H54 (cell line): Measurements from ENCODE around the gene PDE11A.

Source experiments
- DNase-seq: peaks from one replicate; pipeline ENCODE4 v3.0.0; 2011; ENCODE audit warnings: low spot score, mixed read lengths; ENCODE audit not compliant: insufficient read length
- FAIRE-seq: peaks from 3 replicates; lab custom pipeline; 2011; peaks lifted over from hg19 to GRCh38; lab: Jason Lieb, UNC
- POLR2A ChIP-seq: IDR thresholded peaks from 2 replicates; pipeline ENCODE4 v1.6.1; 2011; ENCODE audit warnings: low read depth, mild to moderate bottlenecking, low read length

The PDE11A gene

DNA sequence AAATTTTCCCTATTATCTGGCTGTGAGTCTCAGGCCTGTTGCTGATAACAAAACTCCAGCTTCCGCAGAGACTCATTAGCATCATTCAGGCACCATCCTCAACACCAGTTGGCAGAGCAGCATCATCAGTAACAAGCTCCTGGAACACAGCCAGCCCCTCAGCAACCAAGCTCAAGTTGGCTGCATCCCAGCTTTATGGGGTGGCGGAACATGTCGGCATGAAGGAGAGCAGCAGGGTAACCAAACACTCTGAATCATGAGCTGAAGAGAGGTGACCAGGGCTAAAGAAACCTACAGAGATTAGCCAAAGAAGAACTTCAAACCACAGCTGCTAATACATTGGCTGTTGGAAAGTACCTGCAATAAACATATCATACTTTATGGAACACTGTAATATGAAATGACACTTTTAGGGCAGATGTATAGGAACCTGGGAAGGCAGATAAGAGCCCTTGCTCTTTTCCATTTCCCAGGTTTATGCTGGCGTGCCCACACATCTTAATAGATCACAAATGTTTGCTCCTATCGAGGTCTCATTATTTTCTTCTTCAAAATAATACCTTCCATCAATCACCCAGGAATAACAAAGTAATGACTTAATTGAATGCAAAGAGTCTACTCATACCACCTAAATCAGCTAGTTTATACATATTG lies 63.8 kb downstream of the PDE11A start:
- TF ChIP-seq POLR2A: no peak
- no peak for DNase-seq
- FAIRE-seq: no peak

DNA sequence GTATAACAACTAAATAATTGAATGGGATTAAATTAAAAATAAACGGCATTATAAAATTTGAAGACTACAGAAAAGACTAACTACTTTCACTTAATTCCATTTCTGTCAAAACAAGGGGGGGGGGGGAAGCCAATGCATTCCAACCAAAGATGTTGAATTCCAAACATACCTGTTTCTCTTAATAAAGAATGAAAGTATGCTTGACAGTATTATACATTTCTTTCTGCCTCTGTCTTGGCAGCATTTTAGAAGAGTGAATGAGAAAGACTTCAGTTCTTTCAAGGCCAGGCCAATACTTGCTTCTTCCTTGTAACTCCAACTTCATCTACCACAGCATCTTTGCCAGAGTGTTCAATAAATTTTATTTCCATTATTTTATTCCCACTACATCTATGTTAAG lies 65.9 kb downstream of the PDE11A start:
- no peak for TF ChIP-seq POLR2A
- no peak for FAIRE-seq
- no peak for DNase-seq

DNA sequence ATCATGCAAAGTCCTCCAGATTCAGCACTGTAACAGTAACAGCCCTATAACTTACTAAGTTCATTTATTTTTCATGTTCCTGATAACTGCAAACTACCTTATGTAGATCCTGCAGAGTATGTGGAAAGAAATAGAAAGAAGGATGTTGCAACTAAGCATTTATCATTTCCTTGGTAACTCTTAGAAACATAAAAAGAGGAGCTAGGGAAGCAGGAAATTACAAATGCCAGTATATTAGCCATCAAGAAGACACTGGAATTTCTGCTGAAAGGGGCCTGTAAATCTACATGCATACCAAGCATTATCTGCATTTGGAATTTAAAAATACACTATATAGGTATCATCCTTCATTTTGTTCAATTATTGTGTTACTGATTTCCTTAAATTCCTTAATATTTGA lies 66.8 kb downstream of the PDE11A start:
- no peak for TF ChIP-seq POLR2A
- DNase-seq (no peak), FAIRE-seq (no peak)

DNA sequence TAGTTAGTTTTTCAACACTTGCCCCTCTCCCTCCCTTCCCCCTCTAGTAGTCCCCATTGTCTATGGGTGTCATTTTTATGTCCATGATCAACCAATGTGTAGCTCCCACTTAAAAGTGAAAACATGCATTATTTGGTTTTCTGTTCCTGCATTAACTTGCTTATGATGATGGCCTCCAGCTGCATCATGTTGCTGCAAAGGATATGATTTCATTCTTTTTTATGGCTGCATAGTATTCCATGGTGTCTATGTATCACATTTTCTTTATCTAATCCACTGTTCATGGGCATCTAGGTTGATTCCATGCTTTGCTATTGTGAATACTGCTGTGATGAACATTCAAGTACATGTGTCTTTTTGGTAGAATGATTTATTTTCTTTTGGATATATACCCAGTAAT lies 70.5 kb downstream of the PDE11A start:
- FAIRE-seq (no peak), DNase-seq (no peak)
- TF ChIP-seq POLR2A: no peak

DNA sequence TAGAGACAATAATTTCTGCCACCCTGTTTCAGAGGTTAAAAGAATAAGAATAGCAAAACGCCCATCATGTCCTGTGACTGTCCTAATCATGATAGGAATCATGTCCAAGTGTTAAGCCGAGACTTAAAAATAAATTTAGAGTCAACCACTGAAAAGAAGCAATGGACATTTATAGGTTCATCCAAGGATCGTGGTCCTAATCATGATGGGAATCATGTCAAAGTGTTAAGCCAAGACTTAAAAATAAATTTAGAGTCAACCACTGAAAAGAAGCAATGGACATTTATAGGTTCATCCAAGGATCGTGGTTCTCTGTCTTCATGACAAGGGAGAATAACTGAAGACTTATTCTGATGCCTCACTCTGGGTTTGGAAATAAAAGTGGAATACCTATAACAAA lies 73.6 kb downstream of the PDE11A start:
- DNase-seq (no peak), FAIRE-seq (no peak)
- TF ChIP-seq POLR2A: no peak

DNA sequence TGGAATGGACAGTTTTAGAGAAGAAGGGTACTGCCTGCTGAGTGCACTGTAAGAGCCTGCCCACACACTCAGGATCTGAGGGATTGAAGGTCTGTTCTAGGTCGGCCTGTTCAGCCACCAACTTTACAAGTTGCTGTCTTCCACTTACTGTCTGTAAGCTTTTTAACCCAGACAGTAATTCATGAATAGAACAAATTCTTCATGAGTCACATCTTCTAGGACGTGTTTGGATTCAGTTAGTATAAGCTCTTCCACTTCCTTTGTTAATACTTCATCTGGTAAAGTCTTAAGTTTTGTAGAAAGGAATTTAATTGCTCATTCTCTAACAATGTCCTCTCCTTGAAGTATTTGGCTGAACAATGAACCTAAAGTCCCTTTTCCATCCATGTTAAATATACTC lies 74.6 kb downstream of the PDE11A start:
- no peak for FAIRE-seq
- no peak for DNase-seq
- TF ChIP-seq POLR2A: no peak

DNA sequence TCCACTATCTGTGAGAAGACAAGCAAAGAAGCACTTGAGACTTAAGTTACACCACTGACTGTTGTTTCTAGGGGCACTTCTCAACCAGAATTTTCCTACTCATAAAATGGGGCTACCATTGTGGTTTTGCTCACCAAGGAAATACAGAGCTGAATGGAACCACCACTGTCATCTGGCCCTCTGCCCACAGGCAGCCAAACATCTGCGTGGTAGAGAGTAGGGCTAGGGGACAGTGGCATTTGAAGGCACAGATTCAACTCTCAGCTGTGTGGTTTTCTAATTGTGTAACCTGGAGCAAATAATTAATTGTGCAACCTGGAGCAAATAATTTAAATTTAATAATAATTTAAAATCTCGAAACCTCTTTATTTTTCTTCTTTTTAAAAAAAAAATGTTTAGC lies 79.6 kb downstream of the PDE11A start:
- FAIRE-seq (no peak), DNase-seq (no peak)
- TF ChIP-seq POLR2A: no peak

DNA sequence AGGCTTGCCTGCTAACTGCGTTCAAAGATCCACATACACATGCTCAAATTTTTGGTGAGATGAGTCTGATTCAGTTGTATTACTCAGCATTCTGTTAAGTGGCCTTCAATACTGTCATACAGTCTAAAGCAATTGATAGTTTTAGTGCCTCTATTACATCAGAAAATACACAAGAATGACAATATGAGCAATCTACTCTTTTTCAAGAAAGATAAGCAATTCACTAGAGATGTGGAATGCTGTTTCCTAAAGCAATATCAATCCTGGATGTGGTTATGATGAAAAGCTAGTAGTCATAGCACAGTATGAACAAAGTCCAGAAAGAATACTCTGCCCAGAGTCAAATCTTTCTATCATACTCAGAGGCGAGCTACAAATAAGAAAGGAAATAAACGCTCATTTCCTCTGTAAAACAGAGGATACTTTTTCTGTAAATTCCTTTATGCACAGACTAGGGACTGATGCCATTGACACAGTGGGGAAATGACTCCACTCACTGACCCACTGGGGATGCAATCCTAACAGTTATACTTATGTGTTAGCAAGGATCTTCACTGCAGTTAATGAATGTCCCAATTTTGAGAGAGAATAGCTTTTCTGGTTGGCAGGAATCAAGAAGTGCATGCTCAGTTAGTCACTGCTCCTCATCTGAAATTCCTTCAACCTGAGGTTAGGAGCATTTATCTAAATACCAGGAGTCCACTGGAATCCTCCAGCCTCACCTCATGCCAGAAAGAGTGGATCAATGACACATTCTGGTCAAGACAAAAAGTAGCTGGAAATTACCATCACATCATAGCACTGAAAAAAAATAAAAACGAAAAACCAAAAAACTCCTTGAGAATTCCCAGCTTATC lies 83.3 kb downstream of the PDE11A start:
- DNase-seq (no peak), FAIRE-seq (no peak)
- no peak for TF ChIP-seq POLR2A

DNA sequence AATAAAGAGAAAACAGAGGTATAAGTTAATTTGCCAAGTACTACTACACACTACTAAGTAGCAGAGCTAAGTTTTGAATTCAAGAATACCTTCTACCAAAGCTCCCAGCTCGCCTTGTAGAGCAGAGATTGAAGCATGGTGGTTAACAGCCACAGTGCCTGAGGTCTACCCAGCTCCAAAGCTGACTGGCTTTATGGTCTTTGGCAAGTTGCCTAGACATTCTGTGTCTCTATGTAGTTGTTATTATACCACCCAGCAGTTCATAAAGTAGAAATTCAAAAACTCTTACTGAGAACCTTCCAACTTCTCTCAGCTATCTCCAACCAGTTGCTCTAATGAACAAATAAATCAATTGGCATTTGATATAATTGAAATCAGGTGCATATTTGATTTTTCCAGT lies 87.8 kb downstream of the PDE11A start:
- FAIRE-seq (no peak), DNase-seq (no peak)
- no peak for TF ChIP-seq POLR2A

DNA sequence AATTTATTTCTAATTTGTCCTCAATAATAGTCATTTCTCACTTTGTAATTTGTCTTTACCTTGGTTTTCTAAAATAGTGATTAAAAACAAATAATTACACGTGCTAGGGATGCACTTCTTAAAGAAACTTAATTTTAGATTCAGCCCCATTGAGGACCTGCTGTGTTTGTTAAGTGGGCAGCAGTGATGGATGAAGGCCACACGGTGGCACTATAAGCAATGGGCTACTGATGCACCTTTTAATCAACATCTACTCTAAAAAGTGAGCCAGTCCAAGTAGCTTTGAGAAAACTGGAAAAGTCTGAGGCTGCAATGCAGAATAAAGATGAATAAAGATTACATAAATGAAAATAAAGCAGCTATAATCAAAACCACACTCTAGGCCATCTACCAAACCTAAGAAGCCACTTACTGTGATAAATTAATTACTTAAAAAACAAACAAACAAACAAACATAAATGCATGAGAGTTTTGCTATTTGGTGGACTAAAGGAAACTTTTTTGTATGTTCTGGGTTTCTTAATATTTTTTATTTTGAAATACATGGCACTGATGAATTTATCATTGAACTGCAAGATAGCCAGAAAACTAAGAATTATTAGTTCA lies 89.3 kb downstream of the PDE11A start:
- TF ChIP-seq POLR2A: no peak
- DNase-seq (peak; percentile 21), FAIRE-seq (peak; percentile 88)

DNA sequence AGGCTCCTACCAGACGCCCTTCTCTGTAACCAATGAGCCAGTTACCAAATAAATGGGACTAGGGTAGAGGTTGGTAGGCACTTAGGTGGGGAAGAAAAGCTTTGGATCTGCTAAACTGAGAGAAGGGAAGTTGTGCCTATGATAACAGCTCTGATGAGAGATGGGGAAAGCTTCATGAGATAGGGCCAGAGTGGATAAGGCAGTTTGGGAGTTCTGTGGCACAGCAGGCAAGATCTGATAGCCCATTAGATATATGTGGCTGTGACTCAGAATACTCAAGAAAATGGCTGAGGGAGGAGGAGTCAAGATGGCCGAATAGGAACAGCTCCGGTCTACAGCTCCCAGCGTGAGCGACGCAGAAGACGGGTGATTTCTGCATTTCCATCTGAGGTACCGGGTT lies 99.8 kb downstream of the PDE11A start:
- DNase-seq (no peak), FAIRE-seq (no peak)
- no peak for TF ChIP-seq POLR2A

DNA sequence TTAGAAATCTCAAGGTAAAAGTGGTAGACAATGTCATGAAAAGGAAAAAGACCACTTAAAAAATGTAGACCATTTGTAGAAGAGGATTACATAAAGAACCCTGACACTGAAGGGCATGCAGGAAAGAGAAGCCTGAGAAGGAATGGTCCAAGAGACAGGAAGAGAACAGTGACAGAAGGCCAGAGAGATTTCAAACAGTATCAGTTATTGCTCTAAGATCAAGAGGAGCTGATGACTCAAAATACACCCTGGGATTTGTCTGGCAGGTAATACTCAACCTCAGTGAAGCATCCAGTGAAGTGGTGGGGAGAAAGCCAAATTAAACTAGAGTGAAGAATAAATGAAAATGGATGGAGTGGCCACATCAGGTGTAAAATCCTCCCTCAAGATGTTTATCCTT lies 100.5 kb downstream of the PDE11A start:
- FAIRE-seq (no peak), DNase-seq (no peak)
- no peak for TF ChIP-seq POLR2A

DNA sequence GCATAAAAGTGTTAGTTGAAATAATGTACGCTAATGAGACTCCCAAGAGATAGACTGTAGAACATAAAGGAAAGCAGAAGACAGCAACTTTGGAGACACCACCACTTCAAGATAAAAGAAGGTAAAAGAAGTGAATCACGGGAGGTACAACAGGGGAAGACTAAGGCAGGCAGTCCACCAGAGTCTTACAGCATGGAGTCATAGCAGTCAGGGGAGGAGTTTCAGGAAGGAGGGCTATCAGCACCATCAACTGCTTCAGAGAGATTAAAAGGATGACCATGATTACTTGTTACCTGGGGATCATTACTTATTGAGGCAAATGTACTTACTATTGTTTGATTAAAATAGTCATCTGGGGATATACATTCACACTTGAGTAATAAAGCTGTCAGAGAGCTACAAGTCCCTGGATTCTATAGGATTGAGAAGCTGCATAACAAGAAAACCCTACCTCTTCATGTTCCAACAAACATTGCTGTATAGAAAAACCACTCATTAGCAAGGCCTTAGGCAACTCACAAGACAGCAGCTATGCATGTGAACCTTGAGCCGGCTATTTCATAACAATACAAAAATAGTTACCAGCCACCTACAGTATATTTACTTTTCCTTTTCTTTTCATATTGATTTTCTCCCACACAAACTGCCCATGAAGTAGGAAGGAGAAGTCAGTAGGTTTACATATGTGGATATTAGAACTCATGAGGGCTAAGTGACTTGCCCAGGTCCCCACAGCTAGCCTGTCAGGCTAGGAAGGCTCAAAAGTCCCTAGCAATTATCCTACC lies 101.7 kb downstream of the PDE11A start:
- FAIRE-seq: no peak
- no peak for TF ChIP-seq POLR2A
- no peak for DNase-seq

DNA sequence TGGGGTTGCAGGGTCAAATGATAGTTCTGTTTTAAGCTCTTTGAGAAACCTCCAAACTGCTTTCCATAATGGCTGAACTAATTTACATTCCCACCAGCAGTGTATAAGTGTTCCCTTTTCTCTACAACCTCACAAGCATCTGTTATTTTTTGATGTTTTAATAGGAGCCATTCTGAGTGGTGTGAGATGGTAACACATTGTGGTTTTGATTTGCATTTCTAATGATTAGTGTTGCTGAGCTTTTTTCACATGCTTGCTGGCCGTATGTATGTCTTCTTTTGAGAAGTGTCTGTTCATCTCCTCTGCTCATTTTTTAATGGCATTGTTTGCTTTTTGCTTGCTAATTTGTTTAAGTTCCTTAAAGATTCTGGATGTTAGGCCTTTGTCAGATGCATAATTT lies 107.7 kb downstream of the PDE11A start:
- no peak for DNase-seq
- no peak for FAIRE-seq
- TF ChIP-seq POLR2A: no peak
